ENCODE results near the gene CTDSPL. TPM values are rescaled to one million over a fixed set of nuclear protein-coding genes. Genes with fewer than 3 reads are reported as not detected.

CTDSPL gene
- total and polyA plus RNA-seq, 10 of the 15 experiments (the other 5 are each of a cell fraction or from before 2014, with no cell fraction given) = 0.05 to 0.51 (median 0.18) TPM; not detected in 6

DNA sequence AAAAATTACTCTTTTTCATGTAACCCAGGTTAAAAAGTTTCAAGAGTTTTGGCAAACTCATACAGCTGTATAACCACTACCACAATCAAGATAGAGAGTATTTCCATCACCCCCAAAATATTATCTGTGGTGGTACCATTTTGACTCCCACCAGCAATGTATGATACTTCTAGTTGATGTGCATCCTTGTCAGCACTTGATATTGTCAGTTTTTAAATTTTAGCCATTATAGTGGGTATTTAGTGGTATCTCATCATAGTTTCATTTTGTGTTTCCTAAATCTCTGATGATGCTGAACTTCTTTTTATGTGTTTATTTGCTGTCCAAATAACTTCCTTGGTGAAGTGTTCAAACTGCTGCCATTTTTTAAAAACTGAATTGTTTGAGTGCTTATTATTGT, 14.6 kb downstream of the CTDSPL start (continued):
- TF ChIP-seq ZNF384 (IDR thresholded peaks at IDR 0.05; ENCODE audit: borderline replicate concordance, low read depth, low read length) (no peak), RB1 (IDR thresholded peaks at IDR 0.05; ENCODE audit: borderline replicate concordance) (no peak)
- TF ChIP-seq, protein P1, sequence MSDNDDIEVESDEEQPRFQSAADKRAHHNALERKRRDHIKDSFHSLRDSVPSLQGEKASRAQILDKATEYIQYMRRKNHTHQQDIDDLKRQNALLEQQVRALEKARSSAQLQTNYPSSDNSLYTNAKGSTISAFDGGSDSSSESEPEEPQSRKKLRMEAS (IDR thresholded peaks at IDR 0.05; ENCODE audit: low read depth, low read length) = no peak
- TF ChIP-seq, protein P2, sequence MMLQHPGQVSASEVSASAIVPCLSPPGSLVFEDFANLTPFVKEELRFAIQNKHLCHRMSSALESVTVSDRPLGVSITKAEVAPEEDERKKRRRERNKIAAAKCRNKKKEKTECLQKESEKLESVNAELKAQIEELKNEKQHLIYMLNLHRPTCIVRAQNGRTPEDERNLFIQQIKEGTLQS (IDR thresholded peaks at IDR 0.05; ENCODE audit: borderline replicate concordance, extremely low read depth, low read depth, low read length) = no peak

DNA sequence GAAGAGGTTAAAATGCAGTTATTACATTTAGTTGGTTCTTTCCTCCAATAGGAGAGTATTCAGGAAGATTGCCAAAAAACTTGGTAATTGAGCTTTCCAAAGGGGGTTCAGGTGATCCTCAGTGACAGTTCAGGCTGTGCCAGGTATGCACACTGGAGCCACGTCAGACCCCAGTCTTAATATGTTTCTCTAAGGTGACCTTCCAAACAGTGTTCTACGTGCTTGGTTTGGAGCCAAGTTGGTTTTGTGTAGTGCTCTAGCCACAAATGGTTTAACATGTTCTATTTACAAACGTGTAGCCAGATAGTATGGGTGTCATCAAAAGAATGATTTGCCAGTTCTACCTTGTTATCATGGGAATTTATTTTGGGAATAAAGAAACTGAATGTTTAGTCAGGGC, 21.0 kb downstream of the CTDSPL start:
- in situ Hi-C loops (cut with MboI) = no loop called here
- no peak for TF ChIP-seq NFYA (IDR thresholded peaks at IDR 0.05; ENCODE audit: borderline replicate concordance, low read depth, low read length)
- no peak for TF ChIP-seq TCF12 (IDR thresholded peaks at IDR 0.05; ENCODE audit: low read depth, low read length)
- TF ChIP-seq PML (IDR thresholded peaks at IDR 0.05; ENCODE audit: low read length) = no peak
- TF ChIP-seq CHD2 (IDR thresholded peaks at IDR 0.05; ENCODE audit: borderline replicate concordance, low read depth, low read length) = no peak
- TF ChIP-seq FOXK2 (IDR thresholded peaks at IDR 0.05) = no peak
- no peak for TF ChIP-seq RELA (IDR thresholded peaks at IDR 0.05; ENCODE audit: borderline replicate concordance, partially characterized antibody)
- TF ChIP-seq, protein P3, sequence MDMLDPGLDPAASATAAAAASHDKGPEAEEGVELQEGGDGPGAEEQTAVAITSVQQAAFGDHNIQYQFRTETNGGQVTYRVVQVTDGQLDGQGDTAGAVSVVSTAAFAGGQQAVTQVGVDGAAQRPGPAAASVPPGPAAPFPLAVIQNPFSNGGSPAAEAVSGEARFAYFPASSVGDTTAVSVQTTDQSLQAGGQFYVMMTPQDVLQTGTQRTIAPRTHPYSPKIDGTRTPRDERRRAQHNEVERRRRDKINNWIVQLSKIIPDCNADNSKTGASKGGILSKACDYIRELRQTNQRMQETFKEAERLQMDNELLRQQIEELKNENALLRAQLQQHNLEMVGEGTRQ (IDR thresholded peaks at IDR 0.05; ENCODE audit: borderline replicate concordance, low read depth, low read length) = no peak
- no peak for TF ChIP-seq SMAD5 (IDR thresholded peaks at IDR 0.05; ENCODE audit: low read depth)
- TF ChIP-seq SREBF1 (IDR thresholded peaks at IDR 0.05; ENCODE audit: low read length) = no peak
- TF ChIP-seq STAT3 (IDR thresholded peaks at IDR 0.05; ENCODE audit: low read depth, low read length) = no peak
- no peak for TF ChIP-seq HDAC6 (IDR thresholded peaks at IDR 0.05; ENCODE audit: unreplicated experiment)
- TF ChIP-seq BACH1 (IDR thresholded peaks at IDR 0.05; ENCODE audit: borderline replicate concordance) = no peak
- TF ChIP-seq, protein P4, sequence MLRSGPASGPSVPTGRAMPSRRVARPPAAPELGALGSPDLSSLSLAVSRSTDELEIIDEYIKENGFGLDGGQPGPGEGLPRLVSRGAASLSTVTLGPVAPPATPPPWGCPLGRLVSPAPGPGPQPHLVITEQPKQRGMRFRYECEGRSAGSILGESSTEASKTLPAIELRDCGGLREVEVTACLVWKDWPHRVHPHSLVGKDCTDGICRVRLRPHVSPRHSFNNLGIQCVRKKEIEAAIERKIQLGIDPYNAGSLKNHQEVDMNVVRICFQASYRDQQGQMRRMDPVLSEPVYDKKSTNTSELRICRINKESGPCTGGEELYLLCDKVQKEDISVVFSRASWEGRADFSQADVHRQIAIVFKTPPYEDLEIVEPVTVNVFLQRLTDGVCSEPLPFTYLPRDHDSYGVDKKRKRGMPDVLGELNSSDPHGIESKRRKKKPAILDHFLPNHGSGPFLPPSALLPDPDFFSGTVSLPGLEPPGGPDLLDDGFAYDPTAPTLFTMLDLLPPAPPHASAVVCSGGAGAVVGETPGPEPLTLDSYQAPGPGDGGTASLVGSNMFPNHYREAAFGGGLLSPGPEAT (IDR thresholded peaks at IDR 0.05; ENCODE audit: low read depth) = no peak
- no peak for TF ChIP-seq NR2F1 (conservative IDR thresholded peaks at IDR 0.05)
- H2AFZ ChIP-seq (ENCODE audit: control insufficient read depth, low read depth, low read length) = no peak overlapping the region
- POLR2A ChIA-PET = interaction anchor here (0.6 kb wide), 1 partner anchor 82 kb away, joined by 3 read pairs; no protein-coding TSS in a partner anchor
- no peak overlapping the region for H3K4me3 ChIP-seq
- CTCF ChIA-PET = no interaction called here
- H3K4me2 ChIP-seq (ENCODE audit: control insufficient read depth, insufficient read depth) = no peak overlapping the region
- FAIRE-seq (no peak), DNase-seq (ENCODE audit: low read depth, low spot score) (no peak), ATAC-seq (no peak)
- intact Hi-C loops (cut with micrococcal nuclease; ENCODE audit: unreplicated experiment) = no loop called here
- H3K9ac ChIP-seq (ENCODE audit: control insufficient read depth, insufficient read depth, low read length) = no peak overlapping the region
- no peaks in the 10 kb centered on the region; the same call in 2 of the 3 replicates for H3K9me3 ChIP-seq (replicated peaks; ENCODE audit: control insufficient read depth, insufficient read depth, low read length)
- no peak overlapping the region for H3K27ac ChIP-seq (ENCODE audit: control insufficient read depth, insufficient read depth)
- SMC1A ChIA-PET (ENCODE audit: uncharacterized antibody, unreplicated experiment) = no interaction called here
- H3K36me3 ChIP-seq (ENCODE audit: control insufficient read depth in 2 of 2, insufficient read depth in 2 of 2, low read length in 1 of 2) = no peaks in the 10 kb centered on the region
- RAD21 ChIA-PET (ENCODE audit: unreplicated experiment) = no interaction called here
- no peaks in the 10 kb centered on the region for H4K20me1 ChIP-seq (ENCODE audit: control insufficient read depth, insufficient read depth)
- H3K79me2 ChIP-seq (ENCODE audit: control insufficient read depth, insufficient read depth, low read length) = no peaks in the 10 kb centered on the region
- H3K27me3 ChIP-seq (replicated peaks in 1 of 2; ENCODE audit: control insufficient read depth in 2 of 2, insufficient read depth in 2 of 2, low read length in 1 of 2) = peaks cover 0 to 2% of the 10 kb centered on the region in 2 experiments; a peak in 1 of 4 replicates
- H3K4me1 ChIP-seq (ENCODE audit: control insufficient read depth, insufficient read depth, low read length) = no peaks in the 10 kb centered on the region
- WGBS (ENCODE audit: insufficient coverage, insufficient replicate concordance, low lambda C conversion rate, missing lambda C conversion rate) = 0% methylated on average over 3 of the region's 3 CpGs
- BruUV-seq (replicated peaks) = no TSS peak

Measured in GM12878 (cell line).